ENCODE measurements around the gene RNF212.
A peak's percentile ranks its signal among the peaks of the same experiment; 100 is the strongest.

Gene RNF212

DNA sequence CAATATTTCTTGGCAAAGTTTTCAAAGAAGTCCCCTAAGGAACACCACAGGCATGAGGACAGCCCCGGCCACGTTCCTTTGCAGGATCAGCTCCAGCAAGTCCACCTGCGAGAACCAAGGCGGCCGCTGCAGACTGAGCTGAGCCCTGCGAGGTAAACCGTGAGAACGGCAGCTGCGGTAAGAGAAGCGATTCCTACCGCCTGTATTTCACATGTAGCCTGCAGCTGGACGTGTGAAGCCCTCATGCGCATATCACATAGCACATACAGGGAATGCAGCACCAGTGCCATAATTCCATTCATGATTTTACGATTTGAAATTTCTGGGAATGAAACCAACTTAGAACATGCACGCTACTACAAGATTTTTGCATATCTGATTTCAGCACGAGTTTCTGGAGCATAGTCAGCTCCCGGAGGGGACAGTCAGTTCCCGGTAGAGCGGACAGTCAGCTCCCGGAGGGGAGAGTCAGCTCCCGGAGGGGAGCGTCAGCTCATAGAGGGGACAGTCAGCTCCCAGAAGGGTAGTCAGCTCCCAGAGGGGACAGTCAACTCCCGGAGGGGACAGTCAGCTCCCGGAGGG is 60.2 kb downstream of the RNF212 start:
- TF ChIP-seq, protein P1, sequence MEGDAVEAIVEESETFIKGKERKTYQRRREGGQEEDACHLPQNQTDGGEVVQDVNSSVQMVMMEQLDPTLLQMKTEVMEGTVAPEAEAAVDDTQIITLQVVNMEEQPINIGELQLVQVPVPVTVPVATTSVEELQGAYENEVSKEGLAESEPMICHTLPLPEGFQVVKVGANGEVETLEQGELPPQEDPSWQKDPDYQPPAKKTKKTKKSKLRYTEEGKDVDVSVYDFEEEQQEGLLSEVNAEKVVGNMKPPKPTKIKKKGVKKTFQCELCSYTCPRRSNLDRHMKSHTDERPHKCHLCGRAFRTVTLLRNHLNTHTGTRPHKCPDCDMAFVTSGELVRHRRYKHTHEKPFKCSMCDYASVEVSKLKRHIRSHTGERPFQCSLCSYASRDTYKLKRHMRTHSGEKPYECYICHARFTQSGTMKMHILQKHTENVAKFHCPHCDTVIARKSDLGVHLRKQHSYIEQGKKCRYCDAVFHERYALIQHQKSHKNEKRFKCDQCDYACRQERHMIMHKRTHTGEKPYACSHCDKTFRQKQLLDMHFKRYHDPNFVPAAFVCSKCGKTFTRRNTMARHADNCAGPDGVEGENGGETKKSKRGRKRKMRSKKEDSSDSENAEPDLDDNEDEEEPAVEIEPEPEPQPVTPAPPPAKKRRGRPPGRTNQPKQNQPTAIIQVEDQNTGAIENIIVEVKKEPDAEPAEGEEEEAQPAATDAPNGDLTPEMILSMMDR (conservative IDR thresholded peaks at IDR 0.05; ENCODE audit: low read length), result no peak
- peak; percentile 92 for DNase-seq (ENCODE audit: low read depth)
- H3K4me3 ChIP-seq (ENCODE audit: low read length), result peak overlapping the region; percentile 42

DNA sequence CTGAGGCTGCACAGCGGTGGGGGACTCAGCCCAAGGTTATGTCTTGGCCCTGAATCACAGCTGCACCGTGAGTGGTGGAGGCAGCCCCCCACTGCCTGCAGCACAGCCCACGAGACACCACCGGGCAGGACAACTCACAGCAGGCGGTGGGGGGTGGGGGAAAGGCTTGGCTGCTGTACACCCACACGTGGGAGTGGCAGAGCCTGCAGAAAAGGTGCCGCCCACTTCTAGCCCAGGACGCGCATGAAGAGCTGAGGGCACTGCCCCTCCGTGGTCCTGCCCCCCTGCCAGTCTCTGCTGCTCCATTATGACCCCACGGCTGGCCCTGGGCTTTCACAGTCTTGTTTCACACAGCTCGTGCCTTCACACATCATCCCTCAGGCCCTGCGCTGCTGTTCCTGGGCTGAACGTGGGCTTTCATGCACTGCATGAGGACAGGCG is 61.1 kb downstream of the RNF212 start:
- no peak for DNase-seq (ENCODE audit: low read depth)
- H3K4me3 ChIP-seq (ENCODE audit: low read length), result no peak overlapping the region
- TF ChIP-seq, protein P1 (conservative IDR thresholded peaks at IDR 0.05; ENCODE audit: low read length), result no peak

DNA sequence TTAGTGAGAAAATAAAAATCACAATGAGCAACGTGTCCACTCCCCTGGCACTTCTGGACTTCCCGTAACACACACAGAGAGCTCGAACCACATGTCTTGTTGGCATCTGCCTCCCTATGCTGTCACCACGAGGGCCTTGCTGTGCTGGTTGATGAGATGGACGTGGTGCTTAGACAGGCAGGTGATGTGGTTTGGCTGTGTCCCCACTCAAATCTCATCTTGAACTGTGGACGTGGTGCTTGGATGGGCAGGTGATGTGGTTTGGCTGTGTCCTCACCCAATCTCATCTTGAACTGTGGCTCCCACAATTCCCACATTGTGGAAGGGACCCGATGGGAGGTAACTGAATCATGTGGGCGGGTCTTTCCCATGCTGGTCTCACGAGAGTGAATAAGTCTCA is 61.9 kb downstream of the RNF212 start:
- DNase-seq (ENCODE audit: low read depth), result peak; percentile 22
- TF ChIP-seq, protein P1 (conservative IDR thresholded peaks at IDR 0.05; ENCODE audit: low read length), result no peak

DNA sequence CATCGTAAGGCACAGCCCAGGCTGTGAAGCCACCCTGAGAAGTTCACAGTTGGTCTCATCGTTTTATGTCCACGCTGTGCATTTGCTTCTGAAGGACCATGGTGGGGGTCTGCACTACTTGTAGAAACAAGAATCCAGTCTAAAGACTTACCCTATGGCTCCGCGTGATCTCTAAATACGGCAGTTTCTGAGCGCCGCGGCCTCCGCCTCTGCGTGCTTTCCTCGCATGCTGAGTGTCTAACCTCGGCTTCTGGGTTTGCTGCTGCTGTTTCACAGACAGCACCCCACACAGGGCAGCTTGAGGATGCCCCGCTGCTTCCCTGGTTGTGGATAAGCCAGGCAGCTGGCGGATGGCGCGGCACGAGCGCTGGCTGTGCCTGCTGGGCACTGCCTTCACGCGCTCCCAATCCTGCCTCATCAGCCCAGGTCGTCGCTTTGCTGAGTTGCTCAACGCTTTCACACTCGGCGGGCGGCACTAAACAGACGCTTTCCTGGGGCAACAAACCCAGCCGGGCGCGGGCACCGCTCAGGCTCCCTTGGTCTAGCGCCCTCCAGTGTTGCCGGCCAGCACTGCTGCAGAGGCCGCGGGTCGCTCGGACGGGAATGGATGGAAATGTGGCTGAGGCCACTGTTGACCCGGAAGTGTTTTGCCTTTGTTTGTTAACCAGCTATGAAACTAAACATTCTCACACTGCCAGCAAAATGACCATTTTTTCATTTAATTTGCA is 62.7 kb downstream of the RNF212 start:
- TF ChIP-seq, protein P1 (conservative IDR thresholded peaks at IDR 0.05; ENCODE audit: low read length), result peak; percentile 24
- no peak overlapping the region for H3K4me3 ChIP-seq (ENCODE audit: low read length)
- no peak for DNase-seq (ENCODE audit: low read depth)

More for the DNA sequence above, 61.9 kb downstream of the RNF212 start:
- H3K4me3 ChIP-seq (ENCODE audit: low read length), result no peak overlapping the region

DNA sequence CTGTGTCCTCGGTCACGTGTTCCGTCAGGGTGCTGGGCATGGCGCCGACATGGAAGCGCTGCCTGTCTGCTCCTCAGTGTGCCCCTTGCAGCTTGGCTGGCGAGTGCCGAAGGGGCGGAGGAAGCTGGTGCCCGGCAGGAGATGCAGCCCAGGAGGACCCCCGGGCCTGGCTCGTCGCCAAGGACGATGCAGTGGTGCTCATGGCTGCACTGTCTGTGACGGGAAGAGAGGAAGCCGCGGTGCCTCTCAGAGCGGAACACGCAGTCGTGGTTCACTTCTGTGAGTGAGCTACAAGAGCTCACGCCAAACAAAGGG is 63.8 kb downstream of the RNF212 start:
- TF ChIP-seq, protein P1 (conservative IDR thresholded peaks at IDR 0.05; ENCODE audit: low read length), result no peak
- DNase-seq (ENCODE audit: low read depth), result no peak
- H3K4me3 ChIP-seq (ENCODE audit: low read length), result no peak overlapping the region

DNA sequence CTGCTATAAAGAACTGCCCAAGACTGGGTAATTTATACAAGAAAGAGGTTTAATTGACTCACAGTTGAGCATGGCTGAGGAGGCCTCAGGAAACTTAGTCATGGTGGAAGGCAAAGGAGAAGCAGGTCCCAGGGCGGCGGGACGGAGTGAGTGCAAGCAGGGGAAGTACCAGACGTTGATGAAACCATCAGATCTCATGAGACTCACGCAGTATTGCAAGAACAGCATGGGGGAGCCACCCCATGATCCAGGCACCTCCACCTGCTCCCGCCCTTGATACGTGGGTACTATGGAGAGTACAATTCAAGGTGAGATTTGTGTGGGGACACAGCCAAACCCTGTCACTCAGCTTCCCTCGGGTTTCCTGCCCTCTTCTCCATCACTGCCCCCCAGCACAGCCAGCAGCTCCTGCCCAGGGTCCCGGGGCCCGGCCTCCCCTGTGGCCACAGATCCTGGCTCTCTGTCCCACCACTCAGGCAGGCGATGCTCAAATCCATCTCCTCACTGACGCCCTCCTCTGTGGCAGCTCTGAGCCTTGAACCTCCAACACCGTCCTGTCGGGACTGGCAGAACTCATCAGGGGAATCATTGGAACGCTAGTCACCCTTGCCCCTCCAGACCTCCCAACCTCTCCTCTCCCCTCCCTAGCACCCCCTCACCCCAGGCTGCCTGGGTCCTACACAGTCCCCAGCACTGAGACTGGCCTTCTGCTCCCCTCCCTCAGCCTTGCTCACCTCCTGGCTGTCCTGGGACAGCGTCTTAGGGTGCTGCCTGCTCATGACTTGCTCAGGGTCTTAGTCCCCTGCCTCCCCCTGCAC is 64.4 kb downstream of the RNF212 start:
- no peak overlapping the region for H3K4me3 ChIP-seq (ENCODE audit: low read length)
- DNase-seq (ENCODE audit: low read depth), result no peak
- TF ChIP-seq, protein P1 (conservative IDR thresholded peaks at IDR 0.05; ENCODE audit: low read length), result no peak
